ENCODE results near the gene GMCL2.

GRCh38 chr5:178194026-178194425 lies 6.9 kb upstream of the GMCL2 start:
- no peak for TF ChIP-seq CTCF (optimal IDR thresholded peaks at IDR 0.05 in 1 of 3, IDR thresholded peaks at IDR 0.05 in 1 of 3, conservative IDR thresholded peaks at IDR 0.05 in 1 of 3; ENCODE audit: extremely low read depth in 1 of 3, insufficient read depth in 2 of 3, low read length in 3 of 3)
- no peak for TF ChIP-seq EZH2 (IDR thresholded peaks at IDR 0.05; ENCODE audit: low read length)
